OCI-LY7 (cell line): ENCODE results near the gene MS4A18.

Experiments used
- EZH2phosphoT487 ChIP-seq: fragments of 200-600 bp; sonication (generic); IDR thresholded peaks from 2 replicates; pipeline ENCODE4 v1.6.1; 2018; ENCODE audit warnings: low read depth, borderline replicate concordance, mild to moderate bottlenecking, mixed run types, antibody characterized with exemption, low read length, moderate library complexity, mixed read lengths
- TF ChIP-seq, protein P1 (sequence below): fragments of 200-600 bp; sonication (generic); conservative IDR thresholded peaks from 2 replicates; pipeline ENCODE4 v1.5.1; 2014; ENCODE audit warnings: mild to moderate bottlenecking, antibody characterized with exemption, low read length, moderate library complexity, mixed read lengths

DNA sequence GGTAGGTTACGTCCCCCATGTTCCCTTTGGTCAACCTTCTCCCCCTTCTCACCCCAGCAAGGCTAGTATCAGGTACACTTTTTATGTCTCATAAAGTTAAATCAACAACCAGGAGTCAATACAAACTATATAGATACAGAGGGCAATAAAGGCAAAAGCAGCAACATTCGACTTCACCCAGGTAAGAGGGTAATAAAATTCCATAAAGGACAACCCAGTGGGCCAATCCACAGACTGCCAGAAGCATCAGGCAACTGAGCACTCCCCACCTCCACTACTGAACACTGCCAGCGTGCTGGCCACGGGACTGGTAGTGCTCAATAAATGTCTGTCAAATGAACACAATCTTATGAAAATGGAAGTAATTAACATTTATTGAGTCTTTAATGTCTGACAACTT lies 5.1 kb upstream of the MS4A18 start:
- TF ChIP-seq, protein P1, sequence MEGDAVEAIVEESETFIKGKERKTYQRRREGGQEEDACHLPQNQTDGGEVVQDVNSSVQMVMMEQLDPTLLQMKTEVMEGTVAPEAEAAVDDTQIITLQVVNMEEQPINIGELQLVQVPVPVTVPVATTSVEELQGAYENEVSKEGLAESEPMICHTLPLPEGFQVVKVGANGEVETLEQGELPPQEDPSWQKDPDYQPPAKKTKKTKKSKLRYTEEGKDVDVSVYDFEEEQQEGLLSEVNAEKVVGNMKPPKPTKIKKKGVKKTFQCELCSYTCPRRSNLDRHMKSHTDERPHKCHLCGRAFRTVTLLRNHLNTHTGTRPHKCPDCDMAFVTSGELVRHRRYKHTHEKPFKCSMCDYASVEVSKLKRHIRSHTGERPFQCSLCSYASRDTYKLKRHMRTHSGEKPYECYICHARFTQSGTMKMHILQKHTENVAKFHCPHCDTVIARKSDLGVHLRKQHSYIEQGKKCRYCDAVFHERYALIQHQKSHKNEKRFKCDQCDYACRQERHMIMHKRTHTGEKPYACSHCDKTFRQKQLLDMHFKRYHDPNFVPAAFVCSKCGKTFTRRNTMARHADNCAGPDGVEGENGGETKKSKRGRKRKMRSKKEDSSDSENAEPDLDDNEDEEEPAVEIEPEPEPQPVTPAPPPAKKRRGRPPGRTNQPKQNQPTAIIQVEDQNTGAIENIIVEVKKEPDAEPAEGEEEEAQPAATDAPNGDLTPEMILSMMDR, result no peak
- no peak for TF ChIP-seq EZH2phosphoT487
